Measurements from ENCODE around the gene GPSM1.

Gene GPSM1

GRCh38 chr9:136331030-136331429, 3.7 kb downstream of the GPSM1 start:
- H3K4me3 ChIP-seq (ENCODE audit: low read depth, low read length), result no peak overlapping the region
- TF ChIP-seq, protein P1, sequence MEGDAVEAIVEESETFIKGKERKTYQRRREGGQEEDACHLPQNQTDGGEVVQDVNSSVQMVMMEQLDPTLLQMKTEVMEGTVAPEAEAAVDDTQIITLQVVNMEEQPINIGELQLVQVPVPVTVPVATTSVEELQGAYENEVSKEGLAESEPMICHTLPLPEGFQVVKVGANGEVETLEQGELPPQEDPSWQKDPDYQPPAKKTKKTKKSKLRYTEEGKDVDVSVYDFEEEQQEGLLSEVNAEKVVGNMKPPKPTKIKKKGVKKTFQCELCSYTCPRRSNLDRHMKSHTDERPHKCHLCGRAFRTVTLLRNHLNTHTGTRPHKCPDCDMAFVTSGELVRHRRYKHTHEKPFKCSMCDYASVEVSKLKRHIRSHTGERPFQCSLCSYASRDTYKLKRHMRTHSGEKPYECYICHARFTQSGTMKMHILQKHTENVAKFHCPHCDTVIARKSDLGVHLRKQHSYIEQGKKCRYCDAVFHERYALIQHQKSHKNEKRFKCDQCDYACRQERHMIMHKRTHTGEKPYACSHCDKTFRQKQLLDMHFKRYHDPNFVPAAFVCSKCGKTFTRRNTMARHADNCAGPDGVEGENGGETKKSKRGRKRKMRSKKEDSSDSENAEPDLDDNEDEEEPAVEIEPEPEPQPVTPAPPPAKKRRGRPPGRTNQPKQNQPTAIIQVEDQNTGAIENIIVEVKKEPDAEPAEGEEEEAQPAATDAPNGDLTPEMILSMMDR (IDR thresholded peaks at IDR 0.05; ENCODE audit: borderline replicate concordance, insufficient read depth, low read depth, low read length), result no peak

- no peak overlapping the region for H3K4me3 ChIP-seq (ENCODE audit: low read depth, low read length)
- TF ChIP-seq, protein P1 (IDR thresholded peaks at IDR 0.05; ENCODE audit: borderline replicate concordance, insufficient read depth, low read depth, low read length), result no peak
These were observed 4.5 kb downstream of the GPSM1 start for GRCh38 chr9:136331556-136332481.

GRCh38 chr9:136332482-136332983, 5.2 kb downstream of the GPSM1 start:
- H3K4me3 ChIP-seq (ENCODE audit: low read depth, low read length), result no peak overlapping the region
- TF ChIP-seq, protein P1 (IDR thresholded peaks at IDR 0.05; ENCODE audit: borderline replicate concordance, insufficient read depth, low read depth, low read length), result no peak

GRCh38 chr9:136333045-136333444, 5.7 kb downstream of the GPSM1 start:
- TF ChIP-seq, protein P1 (IDR thresholded peaks at IDR 0.05; ENCODE audit: borderline replicate concordance, insufficient read depth, low read depth, low read length), result no peak
- no peak overlapping the region for H3K4me3 ChIP-seq (ENCODE audit: low read depth, low read length)

DNA sequence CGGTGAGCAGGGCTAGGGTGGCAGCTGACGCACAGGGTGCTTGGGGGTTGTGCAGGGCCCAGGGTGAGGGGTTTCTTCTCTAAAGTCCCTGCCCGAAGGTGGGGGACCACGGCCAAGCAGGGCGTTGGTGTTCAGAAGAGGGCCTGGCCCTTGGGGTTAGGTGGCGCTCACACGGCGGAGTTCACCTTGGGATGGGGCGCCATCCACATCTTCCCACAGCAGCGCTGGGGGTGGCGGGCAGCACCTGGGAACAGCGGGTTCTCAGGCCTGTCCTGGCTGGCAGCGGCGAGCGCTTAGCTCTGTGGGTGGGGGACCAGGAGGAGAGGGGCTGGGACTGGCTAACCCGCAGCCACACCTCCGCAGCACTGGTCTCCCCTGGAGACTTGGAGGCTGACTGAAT, 6.1 kb downstream of the GPSM1 start:
- TF ChIP-seq, protein P1 (IDR thresholded peaks at IDR 0.05; ENCODE audit: borderline replicate concordance, insufficient read depth, low read depth, low read length), result no peak
- no peak overlapping the region for H3K4me3 ChIP-seq (ENCODE audit: low read depth, low read length)

DNA sequence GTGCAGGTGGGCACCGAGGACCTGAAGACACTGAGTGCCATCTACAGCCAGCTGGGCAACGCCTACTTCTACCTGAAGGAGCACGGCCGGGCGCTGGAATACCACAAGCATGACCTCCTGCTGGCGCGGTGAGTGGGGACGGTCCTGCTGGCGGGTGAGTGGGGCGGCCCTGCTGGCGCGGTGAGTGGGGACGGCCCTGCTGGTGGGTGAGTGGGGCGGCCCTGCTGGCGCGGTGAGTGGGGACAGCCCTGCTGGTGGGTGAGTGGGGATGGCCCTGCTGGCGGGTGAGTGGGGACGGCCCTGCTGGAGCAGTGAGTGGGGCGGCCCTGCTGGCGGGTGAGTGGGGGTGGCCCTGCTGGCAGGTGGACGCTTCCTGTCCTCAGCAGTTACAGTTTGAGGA, 7.2 kb downstream of the GPSM1 start:
- TF ChIP-seq, protein P1 (IDR thresholded peaks at IDR 0.05; ENCODE audit: borderline replicate concordance, insufficient read depth, low read depth, low read length), result no peak
- H3K4me3 ChIP-seq (ENCODE audit: low read depth, low read length), result no peak overlapping the region
